Mesothelial cell of epicardium (in vitro differentiated cells): ENCODE results near the gene WNT9A. TPM values are rescaled to one million over a fixed set of nuclear protein-coding genes. Genes with fewer than 3 reads are reported as not detected.

ENCODE experiments used
- DNase-seq, 2 experiments: peaks; one replicate each; pipeline ENCODE4 v3.0.0; 2021; ENCODE audit warnings: low spot score in 2 of 2; ENCODE audit not compliant: unreplicated experiment in 2 of 2
- H3K27ac Mint-ChIP-seq: 2 replicates; pipeline ENCODE4 v1.8.0; 2021; ENCODE audit warnings: mixed read lengths
- H3K27me3 Mint-ChIP-seq: 2 replicates; pipeline ENCODE4 v1.8.0; 2021; ENCODE audit warnings: low read depth, mixed read lengths
- H3K36me3 Mint-ChIP-seq: 2 replicates; pipeline ENCODE4 v1.8.0; 2021; ENCODE audit warnings: mixed read lengths
- H3K4me1 Mint-ChIP-seq: 2 replicates; pipeline ENCODE4 v1.8.0; 2021; ENCODE audit warnings: mixed read lengths
- H3K4me3 Mint-ChIP-seq: 2 replicates; pipeline ENCODE4 v1.8.0; 2021; ENCODE audit warnings: mild to moderate bottlenecking, moderate library complexity, mixed read lengths
- H3K9me3 Mint-ChIP-seq: 2 replicates; pipeline ENCODE4 v1.8.0; 2021; ENCODE audit warnings: mixed read lengths
- total RNA-seq: library from RNA; stranded (reverse); gene quantifications from 3 replicates; pipeline ENCODE4 v1.2.1, GENCODE V29; 2021
- TF ChIP-seq, protein P1 (sequence below): fragments of 200-600 bp; sonication (generic); IDR thresholded peaks from one replicate; pipeline ENCODE4 v1.5.0; 2021; ENCODE audit warnings: antibody characterized with exemption; ENCODE audit not compliant: unreplicated experiment

Gene WNT9A
- total RNA-seq, 1 donor from 2014 or later, result 3.9 TPM

DNA sequence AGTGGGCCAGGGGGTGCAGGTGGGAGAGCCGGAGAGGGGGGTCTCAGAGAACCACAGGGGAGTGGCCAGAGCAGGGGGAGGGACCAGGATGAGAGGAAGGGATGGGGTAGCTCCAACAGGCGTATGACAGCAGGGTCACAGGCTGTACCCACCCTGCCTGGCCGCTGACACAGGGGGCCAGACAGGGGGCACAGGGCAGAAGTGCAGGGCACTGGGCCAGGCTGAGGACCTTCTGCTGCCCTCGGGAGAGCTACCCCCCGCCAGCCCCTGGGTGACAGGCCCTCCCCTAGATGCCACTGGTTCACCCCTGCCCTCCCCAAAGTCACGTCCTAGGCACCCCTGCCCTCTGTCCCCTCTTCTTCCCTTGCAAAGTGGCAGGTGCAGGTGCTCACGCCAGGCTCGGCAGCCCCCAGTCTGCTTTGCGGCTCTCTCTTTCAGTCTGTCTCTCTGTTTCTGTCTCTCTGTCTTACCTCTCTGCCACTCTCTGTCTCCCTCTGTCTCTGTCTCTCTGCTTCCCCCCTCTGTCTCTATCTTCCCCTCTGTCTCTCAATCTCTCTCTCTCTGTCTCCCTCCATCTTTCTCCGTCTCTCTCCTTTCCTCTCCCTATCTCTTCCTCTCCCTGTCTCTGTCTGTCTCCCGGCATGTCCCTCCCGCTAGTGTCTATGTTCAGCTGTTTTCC, 48.5 kb downstream of the WNT9A start:
- Mint-ChIP-seq H3K36me3 (no peaks in the 10 kb centered on the region), H3K4me3 (no peak overlapping the region), H3K27ac (no peak overlapping the region), H3K27me3 (no peaks in the 10 kb centered on the region), H3K4me1 (peaks cover 26% of the 10 kb centered on the region), H3K9me3 (no peaks in the 10 kb centered on the region)
- peak in 1 of 2 experiments; percentile 4 for DNase-seq
- TF ChIP-seq, protein P1, sequence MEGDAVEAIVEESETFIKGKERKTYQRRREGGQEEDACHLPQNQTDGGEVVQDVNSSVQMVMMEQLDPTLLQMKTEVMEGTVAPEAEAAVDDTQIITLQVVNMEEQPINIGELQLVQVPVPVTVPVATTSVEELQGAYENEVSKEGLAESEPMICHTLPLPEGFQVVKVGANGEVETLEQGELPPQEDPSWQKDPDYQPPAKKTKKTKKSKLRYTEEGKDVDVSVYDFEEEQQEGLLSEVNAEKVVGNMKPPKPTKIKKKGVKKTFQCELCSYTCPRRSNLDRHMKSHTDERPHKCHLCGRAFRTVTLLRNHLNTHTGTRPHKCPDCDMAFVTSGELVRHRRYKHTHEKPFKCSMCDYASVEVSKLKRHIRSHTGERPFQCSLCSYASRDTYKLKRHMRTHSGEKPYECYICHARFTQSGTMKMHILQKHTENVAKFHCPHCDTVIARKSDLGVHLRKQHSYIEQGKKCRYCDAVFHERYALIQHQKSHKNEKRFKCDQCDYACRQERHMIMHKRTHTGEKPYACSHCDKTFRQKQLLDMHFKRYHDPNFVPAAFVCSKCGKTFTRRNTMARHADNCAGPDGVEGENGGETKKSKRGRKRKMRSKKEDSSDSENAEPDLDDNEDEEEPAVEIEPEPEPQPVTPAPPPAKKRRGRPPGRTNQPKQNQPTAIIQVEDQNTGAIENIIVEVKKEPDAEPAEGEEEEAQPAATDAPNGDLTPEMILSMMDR, result no peak

- DNase-seq, result peak; percentile 10 to 33
- Mint-ChIP-seq H3K36me3 (no peaks in the 10 kb centered on the region), H3K27me3 (no peaks in the 10 kb centered on the region), H3K27ac (peak overlapping the region; percentile 43), H3K4me1 (peaks cover 32% of the 10 kb centered on the region), H3K9me3 (no peaks in the 10 kb centered on the region), H3K4me3 (no peak overlapping the region)
- TF ChIP-seq, protein P1, result no peak
Measured at GRCh38 chr1:227898502-227899140, 49.1 kb downstream of the WNT9A start.

DNA sequence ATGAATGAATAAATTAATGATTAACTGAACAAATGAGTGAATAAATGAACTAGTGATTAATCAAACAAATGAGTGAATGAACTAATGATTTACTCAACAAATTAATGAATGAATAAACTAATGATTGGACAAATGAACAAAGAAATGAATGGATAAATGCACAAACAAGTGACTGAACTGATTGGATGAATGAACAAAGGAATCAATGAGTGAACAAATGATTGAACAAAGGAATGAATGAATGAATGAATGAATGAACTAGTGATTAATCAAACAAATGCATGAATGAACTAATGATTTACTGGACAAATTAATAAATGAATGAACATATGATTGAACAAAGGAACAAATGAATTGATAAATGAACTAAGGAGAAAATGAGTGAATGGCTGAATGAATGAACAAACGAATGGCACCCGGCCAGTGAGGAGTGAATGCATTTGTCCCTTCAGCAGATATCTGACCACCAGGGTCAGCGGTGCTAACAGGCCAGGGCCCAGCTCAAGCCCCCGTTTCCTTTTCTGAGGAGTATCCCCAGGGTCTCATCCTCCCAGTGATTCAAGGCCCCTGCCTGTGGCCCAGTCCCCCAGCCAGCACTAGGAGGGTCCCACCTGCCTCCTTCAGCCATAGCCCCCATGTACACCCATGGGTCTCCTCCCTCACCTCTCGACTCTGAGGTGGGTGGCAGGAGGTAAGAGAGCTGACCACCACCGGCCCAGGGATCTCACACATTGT, 49.9 kb downstream of the WNT9A start:
- Mint-ChIP-seq H3K4me1 (peaks cover 39% of the 10 kb centered on the region), H3K36me3 (no peaks in the 10 kb centered on the region), H3K27ac (peak overlapping the region; percentile 43), H3K9me3 (no peaks in the 10 kb centered on the region), H3K4me3 (no peak overlapping the region), H3K27me3 (no peaks in the 10 kb centered on the region)
- TF ChIP-seq, protein P1, result no peak
- peak in 1 of 2 experiments; percentile 9 for DNase-seq

- DNase-seq, result peak in 1 of 2 experiments; percentile 35
- Mint-ChIP-seq H3K4me1 (peaks cover 42% of the 10 kb centered on the region), H3K9me3 (no peaks in the 10 kb centered on the region), H3K27ac (peak overlapping the region; percentile 16), H3K36me3 (no peaks in the 10 kb centered on the region), H3K27me3 (no peaks in the 10 kb centered on the region), H3K4me3 (no peak overlapping the region)
- TF ChIP-seq, protein P1, result no peak
Measured at GRCh38 chr1:227896710-227897655, 50.7 kb downstream of the WNT9A start.
